Progenitor cell of endocrine pancreas (in vitro differentiated cells): ENCODE data around the gene PLPP4. TPM values are rescaled to one million over a fixed set of nuclear protein-coding genes. Genes with fewer than 3 reads are reported as not detected.

Experiments
- DNase-seq: peaks from one replicate; pipeline ENCODE4 v3.0.0; 2021; ENCODE audit warnings: low spot score; ENCODE audit not compliant: unreplicated experiment
- H3K27ac Mint-ChIP-seq: 2 replicates; pipeline ENCODE4 v1.8.0; 2021; ENCODE audit warnings: mild to moderate bottlenecking, moderate library complexity, mixed read lengths
- H3K27me3 Mint-ChIP-seq: 2 replicates; pipeline ENCODE4 v1.8.0; 2021; ENCODE audit warnings: mixed read lengths
- H3K36me3 Mint-ChIP-seq: 2 replicates; pipeline ENCODE4 v1.8.0; 2022; ENCODE audit warnings: mixed read lengths; ENCODE audit not compliant: insufficient read depth
- H3K4me1 Mint-ChIP-seq: 2 replicates; pipeline ENCODE4 v1.8.0; 2021; ENCODE audit warnings: low read depth, mixed read lengths
- H3K4me3 Mint-ChIP-seq: 2 replicates; pipeline ENCODE4 v1.8.0; 2021; ENCODE audit warnings: low read depth, mild to moderate bottlenecking, moderate library complexity, mixed read lengths
- H3K9me3 Mint-ChIP-seq: 2 replicates; pipeline ENCODE4 v1.8.0; 2021; ENCODE audit warnings: low read depth, mixed read lengths
- total RNA-seq: library from RNA; stranded (reverse); gene quantifications from 2 replicates; pipeline ENCODE4 v1.2.1, GENCODE V29; 2021
- TF ChIP-seq, protein P1 (sequence below): fragments of 200-600 bp; sonication (generic); IDR thresholded peaks from one replicate; pipeline ENCODE4 v1.5.0; 2021; ENCODE audit warnings: antibody characterized with exemption, mild to moderate bottlenecking; ENCODE audit not compliant: unreplicated experiment

PLPP4 gene
- total RNA-seq, 1 donor from 2014 or later, result not detected

GRCh38 chr10:120607016-120607709, 150.1 kb downstream of the PLPP4 start:
- H3K36me3 Mint-ChIP-seq, result no peaks in the 10 kb centered on the region
- no peak overlapping the region for H3K27ac Mint-ChIP-seq
- H3K27me3 Mint-ChIP-seq, result no peaks in the 10 kb centered on the region
- TF ChIP-seq, protein P1, sequence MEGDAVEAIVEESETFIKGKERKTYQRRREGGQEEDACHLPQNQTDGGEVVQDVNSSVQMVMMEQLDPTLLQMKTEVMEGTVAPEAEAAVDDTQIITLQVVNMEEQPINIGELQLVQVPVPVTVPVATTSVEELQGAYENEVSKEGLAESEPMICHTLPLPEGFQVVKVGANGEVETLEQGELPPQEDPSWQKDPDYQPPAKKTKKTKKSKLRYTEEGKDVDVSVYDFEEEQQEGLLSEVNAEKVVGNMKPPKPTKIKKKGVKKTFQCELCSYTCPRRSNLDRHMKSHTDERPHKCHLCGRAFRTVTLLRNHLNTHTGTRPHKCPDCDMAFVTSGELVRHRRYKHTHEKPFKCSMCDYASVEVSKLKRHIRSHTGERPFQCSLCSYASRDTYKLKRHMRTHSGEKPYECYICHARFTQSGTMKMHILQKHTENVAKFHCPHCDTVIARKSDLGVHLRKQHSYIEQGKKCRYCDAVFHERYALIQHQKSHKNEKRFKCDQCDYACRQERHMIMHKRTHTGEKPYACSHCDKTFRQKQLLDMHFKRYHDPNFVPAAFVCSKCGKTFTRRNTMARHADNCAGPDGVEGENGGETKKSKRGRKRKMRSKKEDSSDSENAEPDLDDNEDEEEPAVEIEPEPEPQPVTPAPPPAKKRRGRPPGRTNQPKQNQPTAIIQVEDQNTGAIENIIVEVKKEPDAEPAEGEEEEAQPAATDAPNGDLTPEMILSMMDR, result no peak
- H3K4me1 Mint-ChIP-seq, result no peaks in the 10 kb centered on the region
- H3K4me3 Mint-ChIP-seq, result no peak overlapping the region
- peaks cover 7% of the 10 kb centered on the region for H3K9me3 Mint-ChIP-seq
- DNase-seq, result no peak

- DNase-seq, result no peak
- no peak overlapping the region for H3K27ac Mint-ChIP-seq
- no peaks in the 10 kb centered on the region for H3K4me1 Mint-ChIP-seq
- TF ChIP-seq, protein P1, result no peak
- no peaks in the 10 kb centered on the region for H3K27me3 Mint-ChIP-seq
- peaks cover 4% of the 10 kb centered on the region for H3K9me3 Mint-ChIP-seq
- no peaks in the 10 kb centered on the region for H3K36me3 Mint-ChIP-seq
- no peak overlapping the region for H3K4me3 Mint-ChIP-seq
Measured at GRCh38 chr10:120607710-120608703, 151.0 kb downstream of the PLPP4 start.

DNA sequence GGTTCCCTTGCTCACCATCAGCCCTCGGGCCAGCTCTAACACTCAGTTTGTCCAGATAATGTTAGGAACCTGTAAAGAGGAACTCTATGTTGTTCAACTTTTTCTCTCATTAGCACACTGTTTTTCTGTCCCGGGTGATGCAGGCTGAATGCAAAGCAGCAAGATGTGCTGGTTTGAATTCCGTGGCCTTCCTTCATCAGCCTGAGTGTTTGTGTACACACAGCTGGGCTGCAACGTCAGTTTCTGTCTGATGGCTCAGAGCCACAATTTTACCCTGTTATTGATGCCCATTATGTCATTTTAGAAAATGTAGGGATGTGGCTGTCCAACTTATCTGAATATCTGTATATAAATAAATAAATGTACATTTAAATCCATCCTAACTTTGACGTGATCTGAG, 152.0 kb downstream of the PLPP4 start:
- no peak overlapping the region for H3K27ac Mint-ChIP-seq
- no peaks in the 10 kb centered on the region for H3K36me3 Mint-ChIP-seq
- no peak overlapping the region for H3K4me3 Mint-ChIP-seq
- no peak for DNase-seq
- TF ChIP-seq, protein P1, result no peak
- H3K4me1 Mint-ChIP-seq, result no peaks in the 10 kb centered on the region
- H3K27me3 Mint-ChIP-seq, result no peaks in the 10 kb centered on the region
- H3K9me3 Mint-ChIP-seq, result no peaks in the 10 kb centered on the region

GRCh38 chr10:120610791-120611190, 153.8 kb downstream of the PLPP4 start:
- Mint-ChIP-seq H3K4me1 (no peaks in the 10 kb centered on the region), H3K9me3 (peaks cover 4% of the 10 kb centered on the region), H3K27ac (no peak overlapping the region), H3K27me3 (no peaks in the 10 kb centered on the region), H3K4me3 (no peak overlapping the region), H3K36me3 (no peaks in the 10 kb centered on the region)
- no peak for DNase-seq
- TF ChIP-seq, protein P1, result no peak

GRCh38 chr10:120612756-120613155, 155.7 kb downstream of the PLPP4 start:
- Mint-ChIP-seq H3K9me3 (peaks cover 11% of the 10 kb centered on the region), H3K27me3 (no peaks in the 10 kb centered on the region), H3K27ac (no peak overlapping the region), H3K36me3 (peaks cover 2% of the 10 kb centered on the region), H3K4me1 (no peaks in the 10 kb centered on the region), H3K4me3 (no peak overlapping the region)
- TF ChIP-seq, protein P1, result no peak
- DNase-seq, result no peak
